NCI-H146 (cell line): Measurements from ENCODE around the gene NEK3.
"Not testable (repeated sequence)": the region's sequence is repeated elsewhere in the genome, so short reads cannot be mapped to it uniquely, and the experiment has no call there.

ENCODE experiments used
- DNase-seq: peaks from one replicate; lab custom pipeline; 2025; lab: John Stamatoyannopoulos, UW

Gene NEK3

GRCh38 chr13:52118095-52118494, 41.3 kb downstream of the NEK3 start:
- DNase-seq = no peak

GRCh38 chr13:52112591-52112990, 46.8 kb downstream of the NEK3 start:
- no peak for DNase-seq

- no peak for DNase-seq
These were observed 50.2 kb downstream of the NEK3 start for GRCh38 chr13:52109116-52109670.

- DNase-seq = no peak
These were observed 53.6 kb downstream of the NEK3 start for GRCh38 chr13:52105841-52106240.

GRCh38 chr13:52104624-52105023, 54.8 kb downstream of the NEK3 start:
- DNase-seq = no peak

- DNase-seq = no peak
These were observed 56.0 kb downstream of the NEK3 start for GRCh38 chr13:52103386-52103785.

GRCh38 chr13:52102423-52102822, 57.0 kb downstream of the NEK3 start:
- not testable (repeated sequence) for DNase-seq

GRCh38 chr13:52097197-52097596, 62.2 kb downstream of the NEK3 start:
- no peak for DNase-seq

- no peak for DNase-seq
These were observed 62.6 kb downstream of the NEK3 start for GRCh38 chr13:52096748-52097147.

GRCh38 chr13:52096062-52096461, 63.3 kb downstream of the NEK3 start:
- no peak for DNase-seq

GRCh38 chr13:52092087-52092486, 67.3 kb downstream of the NEK3 start:
- no peak for DNase-seq

- DNase-seq = no peak
These were observed 67.9 kb downstream of the NEK3 start for GRCh38 chr13:52091473-52091872.

GRCh38 chr13:52085421-52085820, 74.0 kb downstream of the NEK3 start:
- DNase-seq = no peak

GRCh38 chr13:52084981-52085380, 74.4 kb downstream of the NEK3 start:
- not testable (repeated sequence) for DNase-seq
